Measurements from ENCODE around the gene ACTR3C.

ACTR3C gene

DNA sequence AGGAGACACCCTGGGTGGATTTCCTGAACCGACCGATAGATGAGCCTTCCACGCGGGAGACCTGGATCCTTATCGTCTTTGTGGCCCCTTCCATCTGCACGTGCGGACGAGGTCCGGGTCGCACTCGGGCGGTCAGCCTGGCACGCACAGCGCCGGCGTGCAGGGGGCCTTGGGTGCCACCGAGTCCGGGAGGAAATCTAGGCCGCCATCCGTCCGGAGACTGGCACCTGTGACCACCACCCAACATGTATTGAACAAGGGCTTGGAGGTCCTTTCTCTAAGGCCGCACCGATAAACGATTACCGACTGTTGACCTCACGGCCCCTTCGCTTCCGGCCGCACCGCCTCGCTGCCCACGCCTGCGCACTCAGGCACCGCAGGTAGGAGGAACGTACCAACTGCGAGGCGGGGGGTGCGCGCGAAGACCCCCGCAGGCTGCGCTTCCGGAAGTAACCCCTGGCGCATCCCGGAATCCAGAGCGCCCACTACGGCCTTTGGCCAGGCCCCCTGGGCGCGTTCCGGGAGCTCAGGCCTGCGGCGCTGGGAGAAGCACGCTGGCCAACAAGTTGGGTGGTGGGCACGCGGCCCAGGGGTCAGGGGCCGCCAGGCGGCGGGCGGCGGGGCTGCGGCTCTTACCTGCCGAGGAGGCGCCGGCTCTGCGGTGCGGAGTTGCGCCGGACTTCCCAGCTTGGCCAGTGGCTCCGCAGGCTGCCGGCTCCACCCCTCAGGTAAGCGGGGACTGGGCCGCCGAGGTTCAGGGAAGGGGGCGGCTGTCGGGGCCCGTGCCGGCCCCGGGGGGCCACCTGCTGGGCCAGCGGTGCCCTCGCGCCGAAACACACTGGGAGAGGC, at the start of gene ACTR3C, which contains the start of gene LRRC61:
Gene ACTR3C, minus strand, starts transcription at position 713 of the 849 bp plus-strand sequence. CDS start 28,249 bp downstream, outside the sequence.
Gene LRRC61, plus strand, starts transcription at position 523 of the 849 bp plus-strand sequence. CDS start 13,507 bp downstream, outside the sequence.
- peak; percentile 73 for DNase-seq

DNA sequence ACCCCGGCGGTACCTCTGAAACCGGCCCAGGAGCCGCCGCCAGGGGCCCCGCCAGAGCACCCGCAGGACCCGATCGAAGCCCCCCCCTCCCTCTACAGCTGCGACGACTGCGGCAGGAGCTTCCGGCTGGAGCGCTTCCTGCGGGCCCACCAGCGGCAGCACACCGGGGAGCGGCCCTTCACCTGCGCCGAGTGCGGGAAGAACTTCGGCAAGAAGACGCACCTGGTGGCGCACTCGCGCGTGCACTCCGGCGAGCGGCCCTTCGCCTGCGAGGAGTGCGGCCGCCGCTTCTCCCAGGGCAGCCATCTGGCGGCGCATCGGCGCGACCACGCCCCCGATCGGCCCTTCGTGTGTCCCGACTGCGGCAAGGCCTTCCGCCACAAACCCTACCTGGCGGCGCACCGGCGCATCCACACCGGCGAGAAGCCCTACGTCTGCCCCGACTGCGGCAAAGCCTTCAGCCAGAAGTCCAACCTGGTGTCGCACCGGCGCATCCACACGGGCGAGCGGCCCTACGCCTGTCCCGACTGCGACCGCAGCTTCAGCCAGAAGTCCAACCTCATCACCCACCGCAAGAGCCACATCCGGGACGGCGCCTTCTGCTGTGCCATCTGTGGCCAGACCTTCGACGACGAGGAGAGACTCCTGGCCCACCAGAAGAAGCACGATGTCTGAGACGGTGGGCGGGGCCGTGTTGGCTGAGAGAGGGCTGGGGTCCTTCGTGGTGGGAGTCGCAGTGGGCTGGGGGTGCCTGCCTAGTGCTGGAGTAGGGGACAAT, 49.1 kb upstream of the ACTR3C start:
- DNase-seq = no peak

DNA sequence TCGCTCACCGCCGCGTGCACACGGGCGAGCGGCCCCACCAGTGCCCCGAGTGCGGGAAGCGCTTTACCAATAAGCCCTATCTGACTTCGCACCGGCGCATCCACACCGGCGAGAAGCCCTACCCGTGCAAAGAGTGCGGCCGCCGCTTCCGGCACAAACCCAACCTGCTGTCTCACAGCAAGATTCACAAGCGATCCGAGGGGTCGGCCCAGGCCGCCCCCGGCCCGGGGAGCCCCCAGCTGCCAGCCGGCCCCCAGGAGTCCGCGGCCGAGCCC, 48.6 kb upstream of the ACTR3C start:
- DNase-seq = no peak

DNA sequence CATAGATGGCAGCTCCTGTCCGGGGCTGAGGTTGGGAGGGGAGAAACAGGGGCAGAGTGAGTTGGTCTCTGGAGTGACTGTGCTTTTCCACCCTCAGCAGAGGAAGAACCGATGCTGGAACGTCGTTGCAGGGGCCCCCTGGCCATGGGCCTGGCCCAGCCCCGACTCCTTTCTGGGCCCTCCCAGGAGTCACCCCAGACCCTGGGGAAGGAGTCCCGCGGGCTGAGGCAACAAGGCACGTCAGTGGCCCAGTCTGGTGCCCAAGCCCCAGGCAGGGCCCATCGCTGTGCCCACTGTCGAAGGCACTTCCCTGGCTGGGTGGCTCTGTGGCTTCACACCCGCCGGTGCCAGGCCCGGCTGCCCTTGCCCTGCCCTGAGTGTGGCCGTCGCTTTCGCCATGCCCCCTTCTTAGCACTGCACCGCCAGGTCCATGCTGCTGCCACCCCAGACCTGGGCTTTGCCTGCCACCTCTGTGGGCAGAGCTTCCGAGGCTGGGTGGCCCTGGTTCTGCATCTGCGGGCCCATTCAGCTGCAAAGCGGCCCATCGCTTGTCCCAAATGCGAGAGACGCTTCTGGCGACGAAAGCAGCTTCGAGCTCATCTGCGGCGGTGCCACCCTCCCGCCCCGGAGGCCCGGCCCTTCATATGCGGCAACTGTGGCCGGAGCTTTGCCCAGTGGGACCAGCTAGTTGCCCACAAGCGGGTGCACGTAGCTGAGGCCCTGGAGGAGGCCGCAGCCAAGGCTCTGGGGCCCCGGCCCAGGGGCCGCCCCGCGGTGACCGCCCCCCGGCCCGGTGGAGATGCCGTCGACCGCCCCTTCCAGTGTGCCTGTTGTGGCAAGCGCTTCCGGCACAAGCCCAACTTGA, 48.0 kb upstream of the ACTR3C start:
- no peak for DNase-seq

DNA sequence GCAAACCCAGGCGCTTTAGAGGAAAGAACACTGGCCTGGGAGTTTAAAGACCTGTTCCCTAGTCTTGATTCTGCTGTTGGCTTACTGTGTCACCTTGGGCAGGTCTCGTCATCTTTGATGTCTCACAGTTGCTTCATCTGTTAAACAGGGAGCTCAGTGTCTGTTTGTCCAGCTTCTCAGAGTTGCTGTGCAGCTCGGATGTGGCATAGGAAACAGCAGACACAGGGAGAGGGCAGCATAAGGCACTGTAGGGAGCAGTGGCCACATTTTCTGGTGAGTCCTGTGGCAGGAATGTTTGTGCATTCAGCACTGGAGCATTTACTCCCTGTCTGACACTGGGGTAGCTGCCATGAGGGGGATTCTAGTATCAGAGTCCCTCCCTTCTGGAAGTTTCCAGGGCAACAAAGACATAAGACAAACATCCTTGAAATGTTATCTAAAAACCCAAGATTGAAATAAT, 47.3 kb upstream of the ACTR3C start:
- no peak for DNase-seq

DNA sequence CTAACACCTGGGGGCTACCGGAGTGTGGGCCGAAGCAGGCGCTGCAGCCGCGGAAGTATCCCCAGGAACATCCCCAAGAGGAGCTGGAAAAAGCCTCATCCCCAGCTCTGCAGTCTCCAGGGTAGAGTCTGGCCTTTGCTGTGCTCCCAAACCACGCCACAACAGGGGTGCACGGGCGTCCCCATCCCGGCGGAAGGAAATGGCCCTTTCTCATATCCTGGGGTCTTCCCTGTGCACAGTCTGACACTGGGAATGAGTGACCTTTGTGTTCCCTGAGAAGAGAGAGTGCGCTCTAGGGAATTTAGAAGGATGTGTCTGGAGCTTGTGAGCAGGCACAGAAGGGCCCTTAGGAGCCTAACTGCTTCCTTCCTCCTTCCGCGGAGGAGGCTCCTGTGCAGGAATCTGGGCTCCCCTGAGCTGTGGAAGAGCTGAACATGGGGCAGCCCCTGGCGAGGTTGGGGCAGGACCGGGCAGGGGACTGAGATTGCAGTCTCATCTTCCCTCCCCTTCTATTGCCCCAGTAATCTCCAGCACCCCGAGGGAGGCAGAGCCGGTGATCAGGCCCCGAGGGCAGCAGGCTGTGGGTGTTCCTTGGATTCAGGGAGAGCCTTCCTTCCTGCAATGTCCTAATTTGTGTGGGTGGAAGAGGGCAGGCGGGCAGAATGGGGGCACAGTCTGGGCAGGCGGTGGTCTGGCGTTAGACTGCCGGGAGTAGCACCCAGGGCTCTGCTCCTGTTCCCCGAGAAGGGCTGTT, 46.6 kb upstream of the ACTR3C start:
- DNase-seq = no peak

DNA sequence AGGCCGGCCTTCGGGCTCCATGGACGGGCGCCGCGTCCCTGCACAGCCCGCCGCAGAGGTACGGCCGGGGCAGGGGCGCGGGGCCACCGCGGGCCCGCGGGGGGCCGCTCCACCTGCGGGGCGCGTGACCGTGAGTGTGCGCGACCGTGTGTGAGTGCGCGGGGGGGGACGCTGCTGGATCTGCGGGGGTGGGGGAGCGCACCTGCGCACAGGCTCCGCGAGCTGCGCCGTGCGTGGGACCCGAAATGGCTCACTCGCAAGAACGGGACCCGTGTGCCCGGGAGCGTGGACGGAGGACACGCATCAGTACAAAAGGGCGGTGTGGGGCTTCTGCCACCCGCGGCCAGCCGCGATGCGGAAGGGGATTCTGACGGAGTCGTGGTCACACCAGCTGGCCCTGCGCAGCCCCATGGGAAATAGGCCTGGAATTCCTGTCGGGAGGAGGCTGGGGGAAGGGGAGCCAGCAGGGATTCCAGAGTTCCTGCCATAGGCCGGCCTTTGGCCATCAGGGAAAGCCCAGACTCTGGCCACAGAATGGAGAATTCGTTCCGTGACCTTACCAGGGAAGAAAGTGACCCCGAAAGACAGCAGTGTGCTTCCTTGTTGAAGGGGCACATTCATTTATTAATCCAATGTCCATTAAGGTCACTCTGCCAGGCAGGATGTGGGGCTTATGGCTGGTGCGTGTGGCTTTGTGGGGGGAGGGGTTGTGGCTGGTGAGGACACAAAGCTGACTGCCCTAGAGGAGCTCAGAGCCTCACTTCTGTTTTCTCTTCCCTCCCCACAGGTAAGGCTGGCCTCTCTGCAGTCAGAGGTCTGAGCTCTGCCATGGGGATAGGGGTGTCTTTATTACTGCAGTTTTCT, 45.8 kb upstream of the ACTR3C start:
- DNase-seq = peak; percentile 49

DNA sequence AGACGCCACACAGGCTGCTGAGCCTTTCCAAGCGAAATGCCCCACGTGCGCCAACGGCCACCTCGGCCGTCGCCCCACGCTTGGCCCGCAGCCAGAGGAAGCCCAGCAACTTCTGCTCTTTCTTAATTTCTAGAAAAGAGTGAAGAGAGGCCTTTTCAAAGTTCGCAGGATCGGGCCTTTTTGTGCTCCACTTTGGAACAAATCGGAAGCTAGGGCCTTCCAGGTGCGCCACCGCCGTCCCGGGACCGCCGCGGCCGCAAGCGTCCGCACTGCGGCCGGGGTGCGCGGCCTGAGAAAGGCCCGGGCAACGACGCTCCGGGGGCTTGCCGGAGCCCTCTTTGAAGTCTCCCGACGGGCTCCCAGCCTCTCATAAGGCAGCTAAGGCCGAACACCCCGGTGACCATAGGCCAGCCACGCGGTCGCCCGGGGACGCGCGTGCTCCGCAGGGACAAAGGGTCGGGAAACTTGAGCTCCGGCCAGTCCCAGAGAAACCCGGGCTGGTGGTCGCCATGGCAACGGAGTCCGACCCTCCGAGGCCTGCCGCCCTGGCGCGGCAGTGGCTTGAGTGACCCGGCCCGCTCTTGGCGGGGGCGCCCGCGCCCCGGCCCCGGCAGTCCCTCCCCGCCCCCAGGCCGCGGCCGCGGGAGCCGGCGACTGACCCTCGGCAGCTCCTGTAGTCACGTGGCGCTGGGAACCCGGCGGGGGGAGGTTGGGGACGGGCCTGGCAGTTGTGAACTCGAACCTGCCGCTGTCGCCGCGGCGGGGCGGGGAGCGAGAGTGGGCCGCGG, 44.9 kb upstream of the ACTR3C start, which contains the start of gene REPIN1:
Gene REPIN1, plus strand, starts transcription at position 727 of the 788 bp plus-strand sequence. CDS start 890 bp downstream, outside the sequence.
- DNase-seq = peak; percentile 85

DNA sequence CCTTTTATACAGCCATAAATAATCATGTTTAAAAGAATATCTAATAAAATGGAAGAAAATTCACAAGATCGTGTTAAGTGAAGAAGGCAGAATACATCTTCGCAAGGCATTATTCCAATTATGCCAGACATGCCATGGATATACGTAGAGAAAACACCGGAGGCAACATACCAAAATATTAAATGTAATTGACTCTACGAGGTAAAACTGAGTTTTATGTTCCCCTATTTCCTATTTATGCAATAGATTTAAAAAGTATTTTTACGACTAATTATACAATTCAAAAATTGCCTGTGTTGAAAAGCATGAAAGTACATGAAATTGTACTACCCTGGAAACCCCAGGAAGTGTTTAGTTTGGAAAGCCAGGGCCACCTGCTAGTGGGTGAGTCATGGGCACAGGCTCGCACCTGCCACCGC, 44.3 kb upstream of the ACTR3C start:
- DNase-seq = no peak

DNA sequence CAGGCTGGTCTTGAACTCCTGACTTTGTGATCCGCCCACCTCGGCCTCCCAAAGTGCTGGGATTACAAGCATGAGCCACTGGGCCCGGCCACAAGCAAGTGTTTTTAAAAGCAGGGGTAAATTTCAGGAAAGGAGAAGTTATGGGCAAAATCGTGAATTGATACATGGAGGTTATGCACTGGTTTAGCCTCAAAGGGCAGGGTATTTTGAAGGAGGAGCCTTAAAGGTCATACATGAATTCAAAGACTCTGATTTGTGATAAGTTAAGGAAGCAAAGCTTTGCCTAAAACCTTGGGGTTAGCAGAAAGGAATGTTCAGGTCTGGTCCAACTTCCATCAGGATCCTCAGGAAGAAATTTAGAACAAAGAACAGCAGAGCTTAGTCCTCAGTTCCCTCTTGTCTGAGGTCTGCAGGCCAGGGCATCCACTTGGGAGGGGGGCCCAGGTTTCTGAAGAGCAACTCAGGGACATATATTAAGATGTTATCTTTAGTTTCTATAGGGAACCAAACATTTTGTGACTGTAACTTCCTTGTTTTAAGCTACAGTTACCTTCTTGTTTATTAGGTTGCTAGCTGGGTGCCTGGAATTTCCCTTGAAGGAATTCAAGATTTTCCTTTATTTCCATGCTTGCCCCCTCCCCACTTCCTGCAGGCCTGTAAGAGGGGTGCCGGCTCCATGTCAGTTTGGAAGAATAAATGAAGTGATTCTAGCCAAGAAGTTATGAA, 42.5 kb upstream of the ACTR3C start:
- no peak for DNase-seq

DNA sequence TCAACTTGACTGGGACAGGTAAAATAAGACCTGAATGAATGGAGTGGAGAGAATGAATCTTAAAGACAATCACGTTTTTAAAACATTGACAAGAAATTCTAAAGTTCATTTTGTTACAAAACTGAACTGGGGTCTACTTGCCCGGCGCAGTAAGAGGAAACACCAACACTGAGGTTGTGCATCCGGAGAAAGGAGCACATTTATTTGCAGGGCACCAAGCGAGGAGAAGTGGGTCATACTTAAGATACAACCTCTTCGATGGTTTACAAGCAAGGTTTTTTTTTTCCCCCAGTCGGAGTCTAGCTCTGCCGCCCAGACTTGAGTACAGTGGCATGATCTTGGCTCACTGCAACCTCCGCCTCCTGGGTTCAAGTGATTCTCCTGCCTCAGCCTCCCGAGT, 41.8 kb upstream of the ACTR3C start:
- no peak for DNase-seq

DNA sequence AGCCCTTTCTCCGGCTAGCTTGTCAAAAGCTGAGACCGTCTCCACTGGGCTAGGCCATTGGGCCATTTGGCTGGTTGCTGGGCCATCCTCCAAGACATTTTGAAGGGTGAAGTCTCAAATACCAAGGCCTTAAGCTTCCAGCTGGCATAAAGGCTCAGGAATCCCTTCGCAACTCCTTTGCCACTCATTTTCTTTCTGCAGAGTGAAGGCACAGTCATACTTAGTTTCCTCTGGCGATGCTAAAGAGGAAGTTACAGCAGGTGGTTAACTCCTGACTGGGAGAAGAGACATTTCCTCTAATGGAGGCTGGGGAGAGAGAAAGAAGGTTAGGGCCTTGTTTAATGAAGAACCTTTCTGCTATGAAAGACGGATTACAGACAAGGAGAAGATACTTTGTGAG, 40.5 kb upstream of the ACTR3C start:
- no peak for DNase-seq

DNA sequence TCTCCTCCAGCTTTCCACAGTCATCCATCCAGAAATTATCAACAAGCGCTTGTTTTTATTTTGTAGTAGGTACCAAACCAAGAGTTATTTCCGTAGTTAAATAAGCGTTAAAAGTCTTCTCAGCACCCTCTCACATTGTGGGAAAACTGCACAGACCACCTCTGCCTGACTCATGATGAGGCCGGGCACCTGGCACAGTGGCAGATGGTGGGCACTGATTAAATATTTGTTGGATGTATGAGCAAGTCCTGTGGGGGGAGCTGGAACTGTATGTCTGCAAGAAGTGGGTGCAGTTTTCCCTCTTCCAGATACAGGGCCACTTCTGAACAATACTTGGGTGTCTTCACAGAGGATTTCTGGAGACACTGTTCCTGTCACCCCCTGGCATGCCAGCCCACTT, 40.0 kb upstream of the ACTR3C start:
- no peak for DNase-seq

DNA sequence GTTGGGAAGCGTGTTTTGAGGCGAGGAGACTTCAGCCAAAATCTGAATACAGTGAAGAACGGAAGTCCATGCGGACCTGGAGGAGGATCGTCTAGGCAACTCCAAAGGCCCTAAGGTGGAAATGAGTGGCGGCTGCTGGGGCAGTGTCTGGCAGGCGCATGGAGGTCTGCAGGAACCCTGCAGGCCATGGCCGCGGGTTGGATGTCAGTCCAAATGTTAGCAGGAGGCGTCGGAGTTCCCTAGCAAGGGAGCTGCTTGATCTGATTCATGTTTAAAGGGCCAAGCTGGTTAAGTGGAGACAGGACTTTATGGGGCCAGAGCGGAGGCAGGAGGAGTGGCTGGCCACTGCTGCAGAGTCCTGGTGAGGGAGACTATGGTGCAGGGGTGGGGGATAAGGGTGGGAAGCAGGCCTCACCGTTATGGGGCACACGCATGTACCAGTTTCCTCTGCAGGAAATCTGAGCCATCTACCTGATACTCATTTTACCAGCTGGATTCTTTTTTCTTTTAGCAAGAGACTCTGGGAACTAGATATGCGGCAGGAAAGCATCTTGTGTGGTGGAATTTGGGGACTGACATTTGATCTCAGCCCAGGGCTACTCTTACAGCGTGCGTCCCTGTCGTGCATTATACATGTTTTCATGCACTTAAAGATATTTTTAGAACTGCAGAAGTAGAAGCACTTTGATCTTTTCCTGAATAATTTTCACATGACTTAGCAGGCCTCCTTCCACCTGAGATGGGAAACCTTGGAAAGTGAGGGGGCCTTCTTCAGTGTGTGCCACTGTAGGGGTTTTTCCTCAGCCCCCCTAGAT, 38.7 kb upstream of the ACTR3C start:
- no peak for DNase-seq

DNA sequence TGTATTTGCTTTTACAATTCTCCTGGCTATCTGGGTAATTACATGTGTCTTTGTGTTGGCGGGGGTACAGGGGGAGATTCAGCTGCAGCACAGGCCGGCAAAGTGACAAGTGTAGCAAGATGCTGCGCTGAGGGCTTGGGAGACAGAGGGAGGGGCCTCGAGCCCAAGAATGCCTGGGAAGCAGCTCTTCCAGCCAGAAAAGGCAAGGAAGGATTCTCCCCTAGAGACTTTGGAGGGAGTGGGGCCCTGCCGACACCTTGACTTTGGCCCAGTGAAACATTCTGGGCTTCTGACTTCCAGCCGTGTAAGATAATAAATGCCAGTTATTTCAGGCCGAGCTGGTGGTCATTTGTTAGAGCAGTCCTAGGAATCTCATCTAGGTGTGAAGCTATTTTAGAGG, 38.1 kb upstream of the ACTR3C start:
- no peak for DNase-seq

DNA sequence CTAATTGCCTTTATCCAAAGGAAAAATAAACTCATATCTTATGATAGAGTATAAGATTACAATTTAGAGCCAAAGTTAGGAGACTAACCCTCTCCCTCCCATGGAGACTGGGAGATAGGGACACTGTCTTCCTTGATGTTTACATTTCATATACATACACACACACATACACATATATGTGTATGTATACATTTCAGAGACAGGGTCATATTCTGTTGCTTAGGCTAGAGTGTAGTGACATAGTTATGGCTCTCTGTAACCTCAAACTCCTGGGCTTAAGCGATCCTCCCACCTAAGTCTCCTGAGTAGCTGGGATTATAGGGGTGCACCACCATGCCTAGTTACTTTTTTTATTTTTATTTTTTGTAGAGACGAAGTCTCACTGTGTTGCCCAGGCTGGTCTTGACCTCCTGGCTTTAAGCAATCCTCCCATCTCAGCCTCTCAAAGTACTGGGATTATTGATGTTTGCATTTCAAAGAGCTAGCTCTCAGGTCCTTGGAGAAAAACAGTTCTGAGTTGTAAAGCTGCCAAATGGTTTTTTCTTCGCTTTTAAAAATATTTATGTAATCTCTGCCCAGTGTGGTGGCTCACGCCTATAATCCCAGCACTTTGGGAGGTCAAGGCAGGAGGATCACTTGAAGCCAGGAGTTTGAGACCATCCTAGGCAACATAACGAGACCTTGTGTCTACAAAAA, 37.2 kb upstream of the ACTR3C start:
- DNase-seq = no peak

DNA sequence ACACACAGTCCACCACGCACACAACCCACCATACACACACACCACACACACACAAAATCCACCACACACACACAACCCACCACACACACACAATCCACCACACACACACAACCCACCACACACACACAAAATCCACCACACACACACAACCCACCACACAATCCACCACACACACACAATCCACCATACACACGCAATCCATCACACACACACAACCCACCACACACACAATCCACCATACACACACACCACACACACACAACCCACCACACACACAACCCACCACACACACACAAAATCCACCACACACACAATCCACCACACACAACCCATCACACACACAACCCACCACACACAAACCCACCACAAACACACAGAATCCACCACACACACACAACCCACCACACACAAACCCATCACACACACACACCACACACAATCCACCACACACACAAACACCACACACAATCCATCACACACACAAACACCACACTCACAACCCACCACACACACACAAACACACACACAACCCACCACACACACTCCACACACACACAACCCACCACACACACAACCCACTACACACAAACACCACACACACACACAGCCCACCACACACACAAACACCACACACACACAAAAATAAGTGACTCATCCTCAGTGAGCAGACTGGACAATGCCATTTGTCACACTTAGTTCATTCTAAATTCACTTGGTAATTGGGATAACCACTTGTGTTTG, 36.4 kb upstream of the ACTR3C start:
- DNase-seq = no peak

Data from NCI-H2171 (cell line).